ENCODE results near the gene SAMD4A.

SAMD4A gene

GRCh38 chr14:54804538-54805041, 237.7 kb downstream of the SAMD4A start:
- Histone ChIP-seq H3K79me2 (ENCODE audit: insufficient read depth, low read depth) (no peaks in the 10 kb centered on the region), H3K27me3 (ENCODE audit: insufficient read depth, low read depth) (no peaks in the 10 kb centered on the region), H3K4me1 (ENCODE audit: low read depth, poor library complexity, severe bottlenecking) (peaks cover 3% of the 10 kb centered on the region), H3K27ac (no peak overlapping the region), H3K36me3 (ENCODE audit: insufficient read depth) (no peaks in the 10 kb centered on the region), H3K4me3 (IDR thresholded peaks at IDR 0.05; ENCODE audit: insufficient read depth, low read depth, low read length) (no peak overlapping the region), H3K4me2 (no peak overlapping the region), H2AFZ (ENCODE audit: low read depth) (no peak overlapping the region), H3K9ac (no peak overlapping the region), H4K20me1 (ENCODE audit: insufficient read depth) (no peaks in the 10 kb centered on the region)
- TF ChIP-seq CTCF (conservative IDR thresholded peaks at IDR 0.05; ENCODE audit: low read depth, low read length) = no peak

DNA sequence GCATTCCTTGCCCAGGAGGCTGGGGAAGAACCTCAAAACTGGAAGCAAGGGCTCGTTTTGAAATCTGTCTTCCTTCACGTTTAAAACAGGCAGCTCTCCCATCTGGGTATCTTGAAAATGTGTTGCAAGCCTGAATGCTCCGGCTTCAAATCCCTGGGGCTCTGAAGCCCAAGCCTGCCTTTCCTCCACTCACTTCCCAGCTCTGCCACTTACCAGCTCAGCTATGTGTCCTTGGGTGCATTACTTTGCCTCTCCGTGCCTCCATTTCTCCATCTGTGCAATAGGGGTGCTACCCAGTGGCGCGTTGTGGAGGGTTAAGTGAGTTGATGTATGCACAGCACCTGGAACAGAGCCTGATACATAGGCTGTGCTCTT, 238.1 kb downstream of the SAMD4A start:
- Histone ChIP-seq H3K79me2 (ENCODE audit: insufficient read depth, low read depth) (no peaks in the 10 kb centered on the region), H3K36me3 (ENCODE audit: insufficient read depth) (no peaks in the 10 kb centered on the region), H3K4me2 (no peak overlapping the region), H3K27me3 (ENCODE audit: insufficient read depth, low read depth) (no peaks in the 10 kb centered on the region), H2AFZ (ENCODE audit: low read depth) (no peak overlapping the region; the same call in 1 of the 2 replicates), H3K9ac (no peak overlapping the region), H3K4me3 (IDR thresholded peaks at IDR 0.05; ENCODE audit: insufficient read depth, low read depth, low read length) (no peak overlapping the region), H3K4me1 (ENCODE audit: low read depth, poor library complexity, severe bottlenecking) (peaks cover 3% of the 10 kb centered on the region), H3K27ac (no peak overlapping the region), H4K20me1 (ENCODE audit: insufficient read depth) (no peaks in the 10 kb centered on the region)
- no peak for TF ChIP-seq CTCF (conservative IDR thresholded peaks at IDR 0.05; ENCODE audit: low read depth, low read length)

DNA sequence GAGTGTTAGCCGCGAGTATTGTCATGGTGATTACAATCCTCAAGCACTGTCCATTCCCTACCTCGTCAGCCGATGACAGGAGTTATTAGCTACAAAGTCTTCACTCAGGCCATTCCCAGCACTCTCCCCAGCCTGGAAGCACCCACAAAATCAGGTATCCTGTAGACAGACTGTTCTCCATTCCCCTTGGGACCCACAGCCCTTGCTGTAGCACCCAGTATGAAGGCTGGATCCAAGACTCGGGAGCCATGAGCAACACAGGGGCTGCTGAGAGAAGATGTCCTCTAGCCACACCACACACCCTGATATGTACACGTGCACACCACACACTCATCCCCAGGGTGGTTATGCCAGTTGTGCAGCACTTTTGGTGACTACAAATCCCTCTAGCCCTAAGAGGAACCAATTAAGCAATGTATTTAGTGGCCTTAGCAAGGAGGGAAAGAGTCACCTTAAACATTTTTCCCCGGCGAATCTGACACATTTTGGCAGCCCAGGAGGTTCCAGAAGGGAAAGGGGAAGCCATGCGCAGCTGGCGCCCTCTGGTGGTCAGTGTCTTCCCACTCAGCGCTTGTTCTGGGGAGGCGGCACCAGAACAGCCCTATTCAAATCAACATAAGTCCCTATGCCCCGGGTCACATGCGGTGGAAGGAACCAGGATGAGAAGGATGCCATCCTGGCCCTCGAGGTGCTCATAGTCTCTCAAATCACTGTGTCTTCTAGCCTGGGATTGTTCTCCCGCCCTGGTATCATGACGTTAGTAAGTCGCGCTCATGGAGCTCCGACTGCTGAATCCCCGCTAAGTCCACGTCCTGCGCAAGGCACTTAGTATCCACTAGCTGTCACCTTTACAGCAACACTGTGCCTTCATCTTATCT, 238.8 kb downstream of the SAMD4A start:
- Histone ChIP-seq H3K27ac (no peak overlapping the region), H3K36me3 (ENCODE audit: insufficient read depth) (no peaks in the 10 kb centered on the region), H3K9ac (no peak overlapping the region), H4K20me1 (ENCODE audit: insufficient read depth) (no peaks in the 10 kb centered on the region), H3K27me3 (ENCODE audit: insufficient read depth, low read depth) (no peaks in the 10 kb centered on the region), H3K4me2 (no peak overlapping the region), H3K4me3 (IDR thresholded peaks at IDR 0.05; ENCODE audit: insufficient read depth, low read depth, low read length) (no peak overlapping the region), H2AFZ (ENCODE audit: low read depth) (peak overlapping the region; percentile 66; the same call in 1 of the 2 replicates), H3K4me1 (ENCODE audit: low read depth, poor library complexity, severe bottlenecking) (peaks cover 3% of the 10 kb centered on the region), H3K79me2 (ENCODE audit: insufficient read depth, low read depth) (no peaks in the 10 kb centered on the region)
- peak; percentile 75 for TF ChIP-seq CTCF (conservative IDR thresholded peaks at IDR 0.05; ENCODE audit: low read depth, low read length)

- Histone ChIP-seq H4K20me1 (ENCODE audit: insufficient read depth) (no peaks in the 10 kb centered on the region), H2AFZ (ENCODE audit: low read depth) (no peak overlapping the region), H3K27me3 (ENCODE audit: insufficient read depth, low read depth) (no peaks in the 10 kb centered on the region), H3K4me3 (IDR thresholded peaks at IDR 0.05; ENCODE audit: insufficient read depth, low read depth, low read length) (no peak overlapping the region), H3K9ac (no peak overlapping the region), H3K36me3 (ENCODE audit: insufficient read depth) (no peaks in the 10 kb centered on the region), H3K4me2 (no peak overlapping the region), H3K4me1 (ENCODE audit: low read depth, poor library complexity, severe bottlenecking) (peaks cover 3% of the 10 kb centered on the region), H3K79me2 (ENCODE audit: insufficient read depth, low read depth) (no peaks in the 10 kb centered on the region), H3K27ac (no peak overlapping the region)
- TF ChIP-seq CTCF (conservative IDR thresholded peaks at IDR 0.05; ENCODE audit: low read depth, low read length) = no peak
Measured at GRCh38 chr14:54806616-54807015, 239.7 kb downstream of the SAMD4A start.

Data from KMS-11 (cell line).